Heart left ventricle (tissue), 16 donors: Measurements from ENCODE around the gene DSCAM. TPM values are rescaled to one million over a fixed set of nuclear protein-coding genes. Genes with fewer than 3 reads are reported as not detected.

Experiments
- ATAC-seq, 4 donors: fragments of 200-7000 bp; cut with Tn5 transposase; one replicate each; pipeline ENCODE4 v1.9.1; 2020 to 2022; ENCODE audit warnings: moderate library complexity in 4 of 4, mild to moderate bottlenecking in 3 of 4, moderate number of reproducible peaks in 1 of 4
- DNase-seq, 5 donors: peaks; one replicate each; pipeline ENCODE4 v3.0.0-alpha.2; 2020
- H3K27ac ChIP-seq, 12 donors: fragments of 200-600 bp; sonication (generic) in 4 of 12; one replicate each; pipeline versions ENCODE4 v1.5.0 to v1.8.0; 2016 to 2022; ENCODE audit warnings: mild to moderate bottlenecking in 2 of 12
- H3K27me3 ChIP-seq, 9 donors: fragments of 200-600 bp; sonication (generic) in 2 of 9; one replicate each; pipeline versions ENCODE4 v1.5.1 to v1.8.0; 2016 to 2022; ENCODE audit warnings: mild to moderate bottlenecking in 3 of 9
- H3K36me3 ChIP-seq, 9 donors: fragments of 200-600 bp; sonication (generic) in 2 of 9; one replicate each; pipeline versions ENCODE4 v1.5.0 to v1.8.0; 2018 to 2022; ENCODE audit warnings: mild to moderate bottlenecking in 2 of 9
- H3K4me1 ChIP-seq, 12 donors: fragments of 200-600 bp; sonication (generic) in 4 of 12; one replicate each; pipeline versions ENCODE4 v1.5.0 to v1.8.0; 2016 to 2022; ENCODE audit warnings: mild to moderate bottlenecking in 3 of 12
- H3K4me3 ChIP-seq, 12 donors: fragments of 200-600 bp; sonication (generic) in 4 of 12; one replicate each; pipeline versions ENCODE4 v1.5.0 to v1.8.0; 2017 to 2022; ENCODE audit warnings: mild to moderate bottlenecking in 9 of 12, moderate library complexity in 4 of 12
- H3K9me3 ChIP-seq, 12 donors: fragments of 200-600 bp; sonication (generic) in 4 of 12; one replicate each; pipeline versions ENCODE4 v1.5.0 to v1.8.0; 2016 to 2022; ENCODE audit warnings: mild to moderate bottlenecking in 1 of 12
- POLR2A ChIP-seq, 2 donors: fragments of 450-650 bp; IDR thresholded peaks; one replicate each; pipeline ENCODE4 v1.6.1; 2017; ENCODE audit warnings: antibody characterized with exemption in 2 of 2, mild to moderate bottlenecking in 2 of 2, moderate library complexity in 2 of 2
- whole genome bisulfite sequencing, 4 donors: extraction: QIAGEN DNeasy Blood & Tissue Kit in 2 of 4; methylation state at CpG; one replicate each; pipeline versions ENCODE4 v1.1.5 to v1.1.7; 2013 to 2018; 5-methylcytosine and 5-hydroxymethylcytosine counted together
- intact Hi-C, 10 donors: fragments of 100-400 bp; cut with DNase I; formaldehyde crosslinking; loops; one replicate each; pipeline versions ENCODE4 v1.11.1 to v1.14.2; 2022
- polyA plus RNA-seq, 2 donors: library from polyadenylated mRNA; stranded (reverse); fragments of 200-250 nt; gene quantifications; one replicate each; pipeline ENCODE4 v1.2.3, GENCODE V29; 2013
- total RNA-seq, 9 donors: library from RNA; depleted of rRNA in 2 of 9; stranded (reverse); fragments of >200 nt in 2 of 9; fragmentation: NEBNext Ultra II Directional in 3 of 9; extraction: Animal tissue kit (Norgen Biotek cat#: 25700) in 3 of 9; gene quantifications; one replicate each; pipeline versions ENCODE4 v1.1.0 to v1.2.4, GENCODE V29; 2016 to 2023
- TF ChIP-seq, protein P1 (sequence below), 12 donors: fragments of 200-600 bp; sonication (generic) in 4 of 12; IDR thresholded peaks; one replicate each; pipeline versions ENCODE4 v1.5.0 to v1.8.0; 2018 to 2022; ENCODE audit warnings: antibody characterized with exemption in 12 of 12, mild to moderate bottlenecking in 5 of 12
- donor health status: ischemic (EF 13 %, LVEDD 7.1; RV severe dilation, severe dysfunction).
- donor health status: healthy with polysubstance abuse.
- donor health status: DM: no; HTN: yes; CAD: no.
- donor health status: DM: no; HTN: no; CAD: no.
- donor health status: ischemic (EF 25% LVEDD 6.9; RV normal size, moderate dysfunction).
- donor health status: ischemic (EF 25% LVEDD 5.7; RV mildly dilated, moderate dysfunction).
- donor health status: healthy.
- donor health status: DM: yes; HTN: yes; CAD: no.
- donor health status: ischemic (EF 35%, LVEDD 5.7; RV mildly dilated, moderate dysfunction).
- donor health status: nonischemic (EF 11% LVEDD 7.7; RV severe dilation, severe dysfunction).
- donor health status: DM: yes; HTN: yes; CAD: no.
- donor health status: PGD.
- donor health status: ischemic (EF 29% LVEDD 5.4; RV normal size, mild dysfunction).
- donor health status: nonischemic (EF 23%, LVEDD 6.1; RV moderate dilation, normal function).

Gene DSCAM
- total and polyA plus RNA-seq, 11 donors: 0.03 TPM; not detected in 10

GRCh38 chr21:40766381-40766780 is 80.6 kb downstream of the DSCAM start:
- Histone ChIP-seq H3K36me3 (no peaks in the 10 kb centered on the region), H3K27ac (no peak overlapping the region), H3K4me1 (no peaks in the 10 kb centered on the region), H3K27me3 (peaks cover 0 to 8% (median 0%) of the 10 kb centered on the region in 9 donors), H3K9me3 (peaks cover 0 to 3% (median 0%) of the 10 kb centered on the region in 12 donors), H3K4me3 (no peak overlapping the region)
- no peak for TF ChIP-seq POLR2A (IDR thresholded peaks at IDR 0.05)
- TF ChIP-seq, protein P1, sequence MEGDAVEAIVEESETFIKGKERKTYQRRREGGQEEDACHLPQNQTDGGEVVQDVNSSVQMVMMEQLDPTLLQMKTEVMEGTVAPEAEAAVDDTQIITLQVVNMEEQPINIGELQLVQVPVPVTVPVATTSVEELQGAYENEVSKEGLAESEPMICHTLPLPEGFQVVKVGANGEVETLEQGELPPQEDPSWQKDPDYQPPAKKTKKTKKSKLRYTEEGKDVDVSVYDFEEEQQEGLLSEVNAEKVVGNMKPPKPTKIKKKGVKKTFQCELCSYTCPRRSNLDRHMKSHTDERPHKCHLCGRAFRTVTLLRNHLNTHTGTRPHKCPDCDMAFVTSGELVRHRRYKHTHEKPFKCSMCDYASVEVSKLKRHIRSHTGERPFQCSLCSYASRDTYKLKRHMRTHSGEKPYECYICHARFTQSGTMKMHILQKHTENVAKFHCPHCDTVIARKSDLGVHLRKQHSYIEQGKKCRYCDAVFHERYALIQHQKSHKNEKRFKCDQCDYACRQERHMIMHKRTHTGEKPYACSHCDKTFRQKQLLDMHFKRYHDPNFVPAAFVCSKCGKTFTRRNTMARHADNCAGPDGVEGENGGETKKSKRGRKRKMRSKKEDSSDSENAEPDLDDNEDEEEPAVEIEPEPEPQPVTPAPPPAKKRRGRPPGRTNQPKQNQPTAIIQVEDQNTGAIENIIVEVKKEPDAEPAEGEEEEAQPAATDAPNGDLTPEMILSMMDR (IDR thresholded peaks at IDR 0.05): no peak
- WGBS, 4 donors: 91 to 100% (median 96%) methylated on average over 1 of the region's 1 CpG
- DNase-seq (no peak), ATAC-seq (no peak)
- intact Hi-C loops: no loop called here

- intact Hi-C loops: no loop called here
- 25 to 36% (median 28%) methylated on average over 11 to 12 of the region's 12 CpGs for WGBS, 4 donors
Measured at GRCh38 chr21:40765811-40766210, 81.1 kb downstream of the DSCAM start.

DNA sequence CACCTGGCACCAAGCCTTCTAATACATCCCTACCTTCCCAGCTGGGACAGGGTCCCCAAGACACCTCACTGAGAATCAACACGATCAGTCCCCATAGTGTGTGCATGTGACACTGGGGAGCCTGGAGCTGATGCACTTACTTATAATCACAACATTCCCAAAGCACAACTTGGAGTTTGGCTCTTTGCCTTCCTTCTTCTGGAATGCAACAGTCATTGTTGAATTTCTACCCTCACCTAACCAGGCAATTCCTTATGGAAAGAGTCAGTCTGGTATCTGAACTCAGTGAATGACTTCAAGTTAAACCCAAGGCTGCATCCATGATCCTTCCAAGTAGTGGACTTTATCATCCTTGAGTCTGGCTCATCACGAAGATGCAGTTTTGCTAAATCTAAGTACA is 86.1 kb downstream of the DSCAM start:
- Histone ChIP-seq H3K9me3 (peaks cover 0 to 3% (median 0%) of the 10 kb centered on the region in 12 donors), H3K4me3 (no peak overlapping the region), H3K36me3 (no peaks in the 10 kb centered on the region), H3K27ac (no peak overlapping the region), H3K27me3 (peaks cover 0 to 10% (median 0%) of the 10 kb centered on the region in 9 donors), H3K4me1 (no peaks in the 10 kb centered on the region)
- 31 to 52% (median 45%) methylated on average over 1 to 2 of the region's 2 CpGs for WGBS, 4 donors
- TF ChIP-seq POLR2A (IDR thresholded peaks at IDR 0.05): no peak
- TF ChIP-seq, protein P1 (IDR thresholded peaks at IDR 0.05): no peak
- ATAC-seq (no peak), DNase-seq (no peak)
- intact Hi-C loops: no loop called here

More at GRCh38 chr21:40765811-40766210, 81.1 kb downstream of the DSCAM start:
- H3K4me1 ChIP-seq: no peaks in the 10 kb centered on the region
- no peaks in the 10 kb centered on the region for H3K36me3 ChIP-seq
- DNase-seq (no peak), ATAC-seq (no peak)
- H3K9me3 ChIP-seq: peaks cover 0 to 3% (median 0%) of the 10 kb centered on the region in 12 donors
- TF ChIP-seq POLR2A (IDR thresholded peaks at IDR 0.05): no peak
- TF ChIP-seq, protein P1 (IDR thresholded peaks at IDR 0.05): no peak
- peaks cover 0 to 8% (median 0%) of the 10 kb centered on the region in 9 donors for H3K27me3 ChIP-seq
- H3K27ac ChIP-seq: no peak overlapping the region
- no peak overlapping the region for H3K4me3 ChIP-seq

DNA sequence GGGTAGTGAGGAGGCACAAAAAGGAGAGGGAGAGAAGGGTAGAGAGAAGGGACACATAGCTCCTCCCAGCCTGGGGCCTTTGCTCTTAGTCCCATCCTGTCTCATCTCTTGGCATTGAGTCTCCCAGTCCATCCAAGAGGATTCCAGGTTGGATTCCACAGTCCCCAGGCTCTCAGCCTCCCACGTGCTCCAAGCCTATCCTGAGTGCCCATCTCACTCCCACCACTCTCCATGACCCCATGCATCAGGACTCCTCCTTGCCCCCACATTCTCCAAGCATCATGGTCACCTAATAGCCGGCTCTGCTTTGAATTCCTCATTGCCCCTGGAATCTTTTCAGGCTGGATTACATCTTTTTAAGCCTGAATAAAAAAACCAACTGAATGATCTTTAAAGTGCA is 87.9 kb downstream of the DSCAM start:
- WGBS, 4 donors: 67 to 89% (median 73%) methylated on average over 2 of the region's 2 CpGs
- no peak for ATAC-seq

More for the DNA sequence above, 87.9 kb downstream of the DSCAM start:
- no peak for TF ChIP-seq POLR2A (IDR thresholded peaks at IDR 0.05)
- TF ChIP-seq, protein P1 (IDR thresholded peaks at IDR 0.05): no peak
- no peaks in the 10 kb centered on the region for H3K4me1 ChIP-seq
- no peak overlapping the region for H3K27ac ChIP-seq
- intact Hi-C loops: no loop called here
- peaks cover 0 to 10% (median 0%) of the 10 kb centered on the region in 9 donors for H3K27me3 ChIP-seq
- peaks cover 0 to 3% (median 0%) of the 10 kb centered on the region in 12 donors for H3K9me3 ChIP-seq
- no peak overlapping the region for H3K4me3 ChIP-seq
- no peak for DNase-seq
- no peaks in the 10 kb centered on the region for H3K36me3 ChIP-seq
